Endometrium (tissue), 2 donors: ENCODE measurements around the gene C7orf57.
"Not testable (repeated sequence)": the region's sequence is repeated elsewhere in the genome, so short reads cannot be mapped to it uniquely, and the experiment has no call there.

Experiments
- FAIRE-seq: peaks from 2 replicates; lab custom pipeline; 2012; peaks lifted over from hg19 to GRCh38; lab: Jason Lieb, UNC
- donor health status: control.
- donor health status: control.

The C7orf57 gene

GRCh38 chr7:48035301-48035966 is at the start of gene C7orf57:
TSS of gene C7orf57 (plus strand) at chr7:48035543. CDS start at chr7:48036309, 766 bp downstream.
- FAIRE-seq, result no peak

DNA sequence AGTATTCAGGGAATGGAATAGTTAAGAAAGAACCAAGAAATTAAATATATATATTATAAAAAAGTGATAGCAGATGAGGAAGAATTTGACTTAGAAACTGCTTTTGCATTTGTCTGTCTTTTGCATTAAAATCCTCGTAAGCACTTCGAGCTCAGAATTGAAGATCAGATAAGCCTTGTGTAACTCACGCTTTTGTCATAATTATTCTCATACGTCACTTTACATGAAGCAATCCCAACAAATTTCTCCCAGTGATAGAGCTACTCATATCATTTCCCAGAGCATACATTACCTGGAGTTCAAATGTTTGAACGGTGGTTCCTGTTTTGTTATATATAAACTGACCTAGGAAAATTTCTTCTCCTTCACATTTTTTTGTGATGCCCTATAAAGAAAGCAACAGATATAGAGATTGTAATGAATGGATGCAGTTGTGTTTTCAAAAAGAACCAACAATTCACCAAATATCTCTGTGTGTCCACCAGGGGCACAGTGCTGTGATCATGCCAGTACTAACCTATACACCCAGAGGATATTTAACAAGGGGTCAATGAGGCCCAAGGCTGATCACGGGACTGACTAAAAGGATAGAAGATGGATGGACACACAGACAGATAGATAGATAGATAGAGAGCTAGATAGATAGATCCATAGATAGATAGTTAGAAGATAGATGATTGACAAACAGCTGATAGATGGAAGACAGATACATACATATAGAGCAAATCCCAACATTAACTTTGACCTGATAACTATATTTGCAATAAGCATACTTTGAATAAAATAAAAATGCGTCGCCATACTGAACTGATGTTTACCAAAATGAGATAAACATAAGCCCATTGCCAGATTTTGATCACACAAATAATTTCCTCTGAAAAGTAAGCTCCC is 46.6 kb upstream of the C7orf57 start:
- FAIRE-seq, result no peak

GRCh38 chr7:47989607-47990400 is 45.5 kb upstream of the C7orf57 start:
- not testable (repeated sequence) for FAIRE-seq

- FAIRE-seq, result no peak
These were observed 44.8 kb upstream of the C7orf57 start for GRCh38 chr7:47990592-47990991.

DNA sequence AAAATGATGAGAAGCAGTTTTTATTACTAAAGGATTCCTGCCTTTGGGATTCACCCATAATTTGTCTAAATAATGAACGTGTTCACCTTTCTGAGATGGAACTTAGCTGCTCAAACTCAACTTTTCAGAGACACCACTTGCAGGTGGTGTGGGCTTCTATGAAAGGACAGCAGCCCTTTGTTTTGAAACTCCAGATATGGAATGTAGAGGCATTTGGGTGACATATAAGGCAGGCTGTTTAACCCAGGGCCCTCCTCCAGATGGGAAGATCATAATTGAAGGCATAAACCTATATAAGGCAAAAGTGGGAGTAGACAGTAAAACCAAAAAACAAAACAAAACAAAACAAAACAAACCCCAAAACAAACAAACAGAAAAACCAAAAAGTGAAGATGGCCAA is 44.1 kb upstream of the C7orf57 start:
- FAIRE-seq, result peak; percentile 60

- no peak for FAIRE-seq
These were observed 43.5 kb upstream of the C7orf57 start for GRCh38 chr7:47991741-47992311.

- no peak for FAIRE-seq
These were observed 42.9 kb upstream of the C7orf57 start for GRCh38 chr7:47992446-47992845.

DNA sequence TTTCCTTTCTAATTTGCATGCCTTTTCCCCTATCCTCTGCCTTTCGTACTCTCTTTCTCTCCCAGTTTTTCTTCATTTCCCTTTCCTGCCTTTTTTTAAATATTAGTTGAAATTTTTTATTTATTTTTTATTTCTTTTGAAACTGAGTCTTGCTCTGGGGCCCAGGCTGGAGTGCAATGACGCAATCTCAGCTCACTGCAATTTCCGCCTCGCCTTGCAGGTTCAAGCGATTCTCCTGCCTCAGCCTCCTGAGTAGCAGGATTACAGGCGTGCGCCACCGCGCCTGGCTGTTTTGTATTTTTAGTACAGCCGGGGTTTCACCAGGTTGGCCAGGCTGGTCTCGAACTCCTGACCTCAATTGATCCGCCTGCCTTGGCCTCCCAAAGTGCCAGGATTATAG is 35.9 kb upstream of the C7orf57 start:
- no peak for FAIRE-seq

DNA sequence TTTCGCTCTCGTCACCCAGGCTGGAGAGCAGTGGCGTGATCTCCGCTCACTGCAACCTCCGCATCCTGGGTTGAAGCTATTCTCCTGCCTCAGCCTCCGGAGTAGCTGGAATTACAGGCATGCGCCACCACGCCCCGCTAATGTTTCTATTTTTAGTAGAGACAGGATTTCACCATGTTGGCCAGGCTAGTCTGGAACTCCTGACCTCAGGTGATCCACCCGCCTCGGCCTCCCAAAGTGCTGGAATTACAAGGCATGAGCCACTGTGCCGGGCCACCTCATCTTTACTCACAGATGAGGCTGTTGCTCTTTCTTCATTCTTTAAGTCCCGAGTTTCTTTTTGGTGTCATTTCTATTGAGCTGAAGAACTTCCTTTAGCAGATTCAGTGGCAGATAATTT is 35.2 kb upstream of the C7orf57 start:
- FAIRE-seq, result not testable (repeated sequence)

DNA sequence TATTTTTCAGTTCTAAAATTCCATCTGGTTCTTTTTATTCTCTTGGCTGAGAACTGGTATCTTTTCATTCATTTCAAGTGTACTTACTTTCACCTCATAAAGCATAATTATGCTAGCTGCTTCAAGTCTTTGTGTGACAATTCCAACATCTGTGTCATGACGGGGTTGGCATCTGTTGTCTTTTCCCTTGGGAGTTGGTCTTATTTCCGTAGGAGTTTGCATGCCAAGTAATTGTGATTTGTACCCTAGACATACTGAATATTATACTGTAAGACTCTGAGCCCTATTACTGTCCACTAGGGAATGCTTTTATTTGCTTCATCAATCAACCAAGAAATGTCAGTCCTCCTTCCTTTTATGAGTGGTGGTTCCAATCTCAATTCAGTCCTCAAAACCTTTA is 31.3 kb upstream of the C7orf57 start:
- FAIRE-seq, result no peak

- FAIRE-seq, result no peak
These were observed 30.7 kb upstream of the C7orf57 start for GRCh38 chr7:48004638-48005037.

GRCh38 chr7:48006866-48007265 is 28.5 kb upstream of the C7orf57 start:
- no peak for FAIRE-seq

DNA sequence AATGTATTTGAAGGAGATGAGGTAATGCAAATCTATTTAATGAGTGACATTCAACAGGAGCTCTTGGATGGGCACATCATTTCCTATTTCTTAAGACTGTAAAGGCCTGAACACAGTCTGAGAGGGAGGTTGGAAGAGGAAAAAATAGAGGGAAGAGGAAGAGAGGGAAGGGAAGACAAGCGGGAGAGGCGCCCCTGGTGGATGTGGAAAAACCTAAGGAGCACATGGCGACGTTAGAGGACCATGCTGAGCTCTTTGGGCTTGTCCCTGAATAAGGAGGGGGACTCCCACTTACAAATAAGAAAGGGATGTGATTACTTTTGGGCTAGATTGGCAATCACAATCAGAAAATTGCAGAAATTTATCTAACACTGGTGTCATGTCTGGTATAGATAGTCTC is 26.1 kb upstream of the C7orf57 start:
- no peak for FAIRE-seq

DNA sequence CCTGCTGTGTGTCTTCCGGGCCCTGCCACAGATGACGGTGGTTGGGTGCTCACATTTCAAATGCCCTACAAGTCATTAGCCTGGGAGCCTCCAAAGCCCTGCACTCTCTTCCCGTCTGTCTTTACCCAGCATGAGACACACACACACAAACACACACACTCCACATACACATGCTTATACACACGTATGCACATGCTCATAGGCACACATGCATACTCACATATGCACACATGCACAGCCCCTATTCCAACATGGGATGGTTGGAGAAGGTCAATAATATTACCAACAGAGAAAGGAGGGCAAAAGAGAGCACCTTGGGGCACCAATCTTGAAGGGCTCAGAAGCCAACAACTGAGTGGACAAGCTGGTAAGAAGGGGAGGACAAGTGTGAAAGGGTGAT is 25.4 kb upstream of the C7orf57 start:
- FAIRE-seq, result no peak

DNA sequence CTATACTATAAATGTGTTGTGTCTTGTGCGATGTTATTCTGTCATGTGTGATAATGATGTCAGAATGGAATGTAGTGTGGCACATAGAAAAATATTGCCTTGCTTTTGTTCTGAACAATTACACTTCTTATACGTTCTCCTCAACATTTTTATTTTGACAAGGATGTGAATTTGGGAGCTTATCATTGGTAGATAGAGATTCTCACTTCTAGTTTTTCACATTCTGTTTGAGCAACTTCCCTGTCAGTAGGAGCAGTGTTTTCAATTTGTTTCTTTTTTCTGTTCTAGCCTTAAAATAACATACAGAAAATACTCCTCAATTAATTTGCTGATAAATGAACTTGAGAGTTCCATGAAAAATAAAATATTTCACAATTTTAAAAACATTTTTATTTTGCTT is 24.0 kb upstream of the C7orf57 start:
- no peak for FAIRE-seq

DNA sequence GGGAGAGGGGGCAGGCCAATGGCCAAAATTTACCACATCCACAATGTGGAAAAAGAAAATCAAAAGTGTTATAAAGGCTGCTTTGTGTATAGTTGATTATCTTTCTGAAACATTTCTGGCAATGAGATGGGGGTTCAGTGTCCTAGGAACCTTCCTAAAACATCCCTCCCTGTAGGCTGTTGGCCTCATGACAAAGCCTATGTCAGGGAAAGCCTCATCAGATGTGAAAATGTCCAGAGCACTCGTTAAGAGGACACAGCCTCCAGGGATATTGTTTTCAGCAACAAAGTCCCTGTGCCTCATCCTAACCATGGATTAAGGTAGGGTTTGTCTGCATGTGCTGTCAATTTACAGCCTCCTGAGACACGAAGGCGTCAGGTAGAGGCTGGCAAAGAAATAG is 23.4 kb upstream of the C7orf57 start:
- FAIRE-seq, result no peak

DNA sequence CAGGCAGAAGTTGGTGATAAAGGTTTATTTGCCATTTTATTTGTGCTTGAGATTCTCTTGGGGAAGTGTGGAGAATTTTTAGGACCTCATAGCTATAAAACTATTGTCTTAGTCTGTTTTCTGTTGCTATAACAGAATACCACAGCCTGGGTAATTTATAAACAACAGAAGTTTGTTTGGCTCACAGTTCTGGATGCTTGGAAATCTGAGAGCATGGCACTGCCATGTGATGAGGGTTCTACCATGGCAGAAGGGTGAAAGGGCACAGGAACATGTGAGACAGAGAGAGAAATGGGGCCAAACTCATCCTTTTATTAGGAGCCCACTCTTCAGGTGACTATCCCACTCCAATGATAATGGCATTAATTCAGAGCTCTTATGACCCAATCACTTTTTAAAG is 18.7 kb upstream of the C7orf57 start:
- no peak for FAIRE-seq

DNA sequence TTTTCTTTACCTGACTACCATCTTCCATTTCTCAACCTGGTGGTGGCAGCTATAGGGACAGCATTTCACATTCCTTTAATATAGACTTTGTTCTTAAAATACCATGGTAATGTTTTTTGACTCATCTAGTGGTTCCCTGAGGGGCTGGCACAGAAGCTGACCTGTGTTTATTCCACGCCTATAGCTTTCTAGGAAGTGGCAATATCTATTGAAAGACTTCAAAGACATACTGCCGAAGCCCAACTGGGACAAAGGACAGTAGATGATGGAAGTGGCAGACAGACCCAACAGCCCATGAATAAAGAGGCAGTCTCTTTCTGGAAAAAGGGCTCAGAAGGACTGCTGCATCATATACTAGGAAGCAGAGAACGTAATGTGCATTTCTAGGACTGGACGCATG is 17.7 kb upstream of the C7orf57 start:
- FAIRE-seq, result no peak

- peak; percentile 82 for FAIRE-seq
These were observed 9.7 kb upstream of the C7orf57 start for GRCh38 chr7:48025624-48026023.

DNA sequence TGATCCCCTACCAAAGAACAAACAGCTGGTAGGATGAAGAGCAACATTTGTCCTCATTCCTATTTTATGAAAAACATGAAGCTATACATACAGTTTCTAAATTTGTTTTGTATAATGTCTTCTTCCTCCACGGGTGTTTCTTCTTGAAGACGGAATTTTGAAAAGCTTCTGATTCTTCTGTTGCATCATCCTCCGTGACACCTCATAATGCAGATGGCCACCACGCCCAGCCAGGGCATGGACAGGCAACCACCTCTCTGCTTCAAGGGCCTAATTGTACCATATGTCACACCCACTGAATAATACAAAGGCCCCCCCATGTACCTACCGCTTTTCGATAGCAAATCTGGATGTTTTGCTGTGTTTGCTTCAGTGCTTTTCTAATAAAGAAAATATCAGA is 6.4 kb upstream of the C7orf57 start, which contains the start of gene SUN3:
TSS of gene SUN3 (minus strand) at position 170 of the 400 bp plus-strand sequence. CDS start at position 1, 169 bp downstream.
- FAIRE-seq, result no peak

GRCh38 chr7:48031111-48031510 is 4.2 kb upstream of the C7orf57 start:
- no peak for FAIRE-seq

DNA sequence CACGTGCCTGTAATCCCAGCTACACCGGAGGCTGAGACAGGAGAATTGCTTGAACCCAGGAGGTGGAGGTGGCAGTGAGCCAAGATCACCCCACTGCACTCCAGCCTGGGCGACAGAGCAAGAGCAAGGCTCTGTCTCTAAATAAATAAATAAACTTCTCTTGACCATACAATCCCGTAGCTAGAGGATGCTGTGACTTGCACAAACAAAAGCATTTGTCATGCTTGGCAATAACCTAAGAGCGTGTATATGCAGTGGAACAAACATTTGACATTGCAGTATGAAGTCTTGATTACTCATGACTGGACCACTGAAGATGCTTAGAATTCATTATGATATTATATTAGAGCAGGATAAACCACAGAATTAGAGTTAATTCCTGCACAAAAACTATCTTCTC is 1.4 kb upstream of the C7orf57 start:
- no peak for FAIRE-seq
